Gastrocnemius medialis (tissue), 4 donors: ENCODE data around the gene DHX8.

ENCODE experiments used
- CTCF ChIP-seq, 5 experiments: fragments of 450-650 bp in 3 of 5; fragments of 200-600 bp in 2 of 5; sonication (generic) in 2 of 5; IDR thresholded peaks in 4 of 5; conservative IDR thresholded peaks in 1 of 5; 1 replicate in 4 of 5; 2 replicates in 1 of 5; pipeline ENCODE4 v1.5.1; 2016 to 2019; ENCODE audit warnings: antibody characterized with exemption in 5 of 5, mild to moderate bottlenecking in 3 of 5, moderate library complexity in 3 of 5
- POLR2A ChIP-seq, 2 donors: fragments of 450-650 bp; IDR thresholded peaks; one replicate each; pipeline ENCODE4 v1.6.1; 2017; ENCODE audit warnings: antibody characterized with exemption in 2 of 2, mild to moderate bottlenecking in 2 of 2, moderate library complexity in 2 of 2

- no peak for TF ChIP-seq CTCF (IDR thresholded peaks at IDR 0.05 in 4 of 5, conservative IDR thresholded peaks at IDR 0.05 in 1 of 5)
- TF ChIP-seq POLR2A (IDR thresholded peaks at IDR 0.05): no peak
Observed at GRCh38 chr17:43463241-43463640, 20.5 kb upstream of the DHX8 start.
